GM12891 (cell line): ENCODE results near the gene NKAPD1.

Experiments used
- POLR2A ChIP-seq: IDR thresholded peaks from 2 replicates; pipeline ENCODE4 v1.6.1; 2011; ENCODE audit warnings: low read depth, low read length, control low read depth
- POLR2AphosphoS5 ChIP-seq: IDR thresholded peaks from 2 replicates; pipeline ENCODE4 v1.6.1; 2011; ENCODE audit warnings: low read depth, low read length, control low read depth
- POU2F2 ChIP-seq: IDR thresholded peaks from 2 replicates; pipeline ENCODE4 v1.6.1; 2011; ENCODE audit warnings: low read depth, mild to moderate bottlenecking, control low read depth, low read length, moderate library complexity

DNA sequence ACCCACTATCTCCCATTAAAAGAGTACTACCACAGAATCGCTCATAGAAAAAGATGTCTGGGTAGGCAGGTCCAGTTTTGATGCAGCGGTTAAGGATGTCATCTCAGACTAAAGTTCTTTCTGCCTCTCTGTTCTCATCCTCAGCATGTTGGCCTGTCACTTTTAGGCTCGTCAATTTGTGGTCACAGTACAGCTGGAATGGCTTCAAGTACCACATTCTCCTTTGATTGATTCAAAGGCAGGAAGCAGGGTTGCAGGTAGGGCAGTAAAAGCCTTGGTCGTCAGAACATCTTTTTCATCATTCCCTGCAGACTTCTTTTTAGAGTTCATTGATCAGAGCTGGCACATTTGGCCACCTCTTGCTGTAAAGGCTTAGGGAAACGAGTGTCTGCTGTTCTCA lies 41.3 kb downstream of the NKAPD1 start:
- TF ChIP-seq POLR2AphosphoS5 = no peak
- no peak for TF ChIP-seq POLR2A
- TF ChIP-seq POU2F2 = no peak
